ENCODE measurements around the gene ATP6V1B1. TPM values are rescaled to one million over a fixed set of nuclear protein-coding genes. Genes with fewer than 3 reads are reported as not detected.

ATP6V1B1 gene
- total and polyA plus RNA-seq, 2 of the 13 experiments (the other 11 are each of a cell fraction or from before 2014, with no cell fraction given): 0.58 to 1.6 TPM

DNA sequence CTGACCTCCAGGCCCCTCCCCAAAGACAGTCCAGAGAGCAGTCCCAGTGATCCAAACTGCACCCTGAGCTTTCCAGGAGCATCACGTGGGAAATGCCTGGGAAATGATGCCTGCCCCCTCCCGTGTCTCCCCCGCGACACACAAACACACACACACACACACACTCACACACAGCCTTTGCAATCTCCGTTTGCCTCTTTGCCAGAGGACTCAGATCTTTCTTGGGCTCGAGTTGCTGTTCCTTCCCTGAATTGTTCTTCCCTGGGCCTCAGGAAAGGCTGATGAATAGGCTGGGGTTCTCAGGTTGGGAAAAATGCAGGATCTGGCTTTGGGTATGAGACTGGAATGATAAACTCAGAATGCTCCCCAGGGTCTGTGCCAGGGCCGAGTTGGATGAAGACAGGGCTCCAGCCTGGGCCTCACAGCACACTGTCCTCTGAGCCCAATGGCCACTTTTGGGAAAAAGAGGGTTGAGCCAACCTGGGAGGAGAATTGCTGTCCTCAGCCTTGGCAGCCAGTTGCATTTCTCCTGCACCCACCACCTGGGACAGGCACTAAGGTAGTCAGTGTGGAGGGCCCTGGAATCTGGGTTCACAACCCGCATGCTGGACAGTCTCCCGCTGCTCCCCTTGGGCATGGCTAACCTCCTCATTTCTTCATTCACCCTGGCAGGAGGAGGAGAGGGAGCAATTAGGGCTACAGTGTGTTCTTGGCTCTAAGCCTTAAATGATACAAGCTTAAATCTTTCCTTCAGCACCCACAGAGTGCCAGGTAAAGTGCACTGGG lies 43.9 kb upstream of the ATP6V1B1 start:
- no peak overlapping the region for H3K27ac ChIP-seq (ENCODE audit: extremely low read length, insufficient read depth, low read length)
- H3K9me3 ChIP-seq (ENCODE audit: low read length): no peaks in the 10 kb centered on the region
- H3K4me2 ChIP-seq (ENCODE audit: low read depth, low read length): peak overlapping the region; percentile 22; the same call in 1 of the 2 replicates
- FAIRE-seq: no peak
- peaks cover 46% of the 10 kb centered on the region for H3K4me1 ChIP-seq (ENCODE audit: insufficient read depth, low read length)
- no peak for DNase-seq (ENCODE audit: low spot score)
- H3K36me3 ChIP-seq (replicated peaks in 1 of 2; ENCODE audit: control insufficient read depth in 1 of 2, insufficient read depth in 2 of 2, low read length in 2 of 2): no peaks in the 10 kb centered on the region
- ChIA-PET POLR2A (no interaction called here), CTCF (ENCODE audit: low intra/inter-chr PET ratio, low total read pairs) (interaction anchor here (1.4 kb wide), 1 partner anchor 21 kb away, joined by 3 read pairs; no protein-coding TSS in a partner anchor)
- H4K20me1 ChIP-seq (ENCODE audit: insufficient read depth, low read length): no peaks in the 10 kb centered on the region
- no peak overlapping the region for H3K4me3 ChIP-seq (replicated peaks in 1 of 3; ENCODE audit: insufficient read depth in 1 of 3, low read depth in 2 of 3, low read length in 3 of 3)
- H3K27me3 ChIP-seq (ENCODE audit: control insufficient read depth in 1 of 2, insufficient read depth in 2 of 2, low read length in 2 of 2): peaks cover 9 to 53% of the 10 kb centered on the region in 2 experiments; a peak in 4 of 5 replicates
- intact Hi-C loops (cut with micrococcal nuclease; ENCODE audit: unreplicated experiment): no loop called here
- no peak overlapping the region for H2AFZ ChIP-seq (ENCODE audit: low read length)
- BruUV-seq (replicated peaks): no TSS peak
- H3K79me2 ChIP-seq (ENCODE audit: insufficient read depth, low read length): no peaks in the 10 kb centered on the region
- H3K9ac ChIP-seq (ENCODE audit: insufficient read depth, low read depth, low read length): no peak overlapping the region
- in situ Hi-C loops (cut with HindIII; ENCODE audit: extremely low pct_ligation_motif_present, low pct_unique_long_range_greater_than_20kb): no loop called here
- WGBS (ENCODE audit: low lambda C conversion rate): 23% methylated on average over 9 of the region's 9 CpGs
- no peak; the same call in 2 of the 3 replicates for ATAC-seq
- TF ChIP-seq TAF1 (CRISPR knock-in tag; IDR thresholded peaks at IDR 0.05) (no peak), SRY (CRISPR knock-in tag; IDR thresholded peaks at IDR 0.05) (no peak), ZNF572 (CRISPR knock-in tag; IDR thresholded peaks at IDR 0.05) (no peak), ZNF350 (CRISPR knock-in tag; IDR thresholded peaks at IDR 0.05; ENCODE audit: borderline replicate concordance, low read depth) (no peak), MLLT10 (CRISPR knock-in tag; IDR thresholded peaks at IDR 0.05) (no peak), ZNF564 (CRISPR knock-in tag; IDR thresholded peaks at IDR 0.05) (no peak), SAP130 (CRISPR knock-in tag; IDR thresholded peaks at IDR 0.05; ENCODE audit: low read depth) (peak; percentile 17; the same call in 1 of the 2 replicates), FOXP1 (IDR thresholded peaks at IDR 0.05) (no peak), FOXP1 (CRISPR knock-in tag; IDR thresholded peaks at IDR 0.05) (no peak), SALL1 (CRISPR knock-in tag; IDR thresholded peaks at IDR 0.05) (peak; percentile 52), RBM39 (IDR thresholded peaks at IDR 0.05; ENCODE audit: low read depth, low read length, poor library complexity, severe bottlenecking) (no peak)
- TF ChIP-seq, protein P1, sequence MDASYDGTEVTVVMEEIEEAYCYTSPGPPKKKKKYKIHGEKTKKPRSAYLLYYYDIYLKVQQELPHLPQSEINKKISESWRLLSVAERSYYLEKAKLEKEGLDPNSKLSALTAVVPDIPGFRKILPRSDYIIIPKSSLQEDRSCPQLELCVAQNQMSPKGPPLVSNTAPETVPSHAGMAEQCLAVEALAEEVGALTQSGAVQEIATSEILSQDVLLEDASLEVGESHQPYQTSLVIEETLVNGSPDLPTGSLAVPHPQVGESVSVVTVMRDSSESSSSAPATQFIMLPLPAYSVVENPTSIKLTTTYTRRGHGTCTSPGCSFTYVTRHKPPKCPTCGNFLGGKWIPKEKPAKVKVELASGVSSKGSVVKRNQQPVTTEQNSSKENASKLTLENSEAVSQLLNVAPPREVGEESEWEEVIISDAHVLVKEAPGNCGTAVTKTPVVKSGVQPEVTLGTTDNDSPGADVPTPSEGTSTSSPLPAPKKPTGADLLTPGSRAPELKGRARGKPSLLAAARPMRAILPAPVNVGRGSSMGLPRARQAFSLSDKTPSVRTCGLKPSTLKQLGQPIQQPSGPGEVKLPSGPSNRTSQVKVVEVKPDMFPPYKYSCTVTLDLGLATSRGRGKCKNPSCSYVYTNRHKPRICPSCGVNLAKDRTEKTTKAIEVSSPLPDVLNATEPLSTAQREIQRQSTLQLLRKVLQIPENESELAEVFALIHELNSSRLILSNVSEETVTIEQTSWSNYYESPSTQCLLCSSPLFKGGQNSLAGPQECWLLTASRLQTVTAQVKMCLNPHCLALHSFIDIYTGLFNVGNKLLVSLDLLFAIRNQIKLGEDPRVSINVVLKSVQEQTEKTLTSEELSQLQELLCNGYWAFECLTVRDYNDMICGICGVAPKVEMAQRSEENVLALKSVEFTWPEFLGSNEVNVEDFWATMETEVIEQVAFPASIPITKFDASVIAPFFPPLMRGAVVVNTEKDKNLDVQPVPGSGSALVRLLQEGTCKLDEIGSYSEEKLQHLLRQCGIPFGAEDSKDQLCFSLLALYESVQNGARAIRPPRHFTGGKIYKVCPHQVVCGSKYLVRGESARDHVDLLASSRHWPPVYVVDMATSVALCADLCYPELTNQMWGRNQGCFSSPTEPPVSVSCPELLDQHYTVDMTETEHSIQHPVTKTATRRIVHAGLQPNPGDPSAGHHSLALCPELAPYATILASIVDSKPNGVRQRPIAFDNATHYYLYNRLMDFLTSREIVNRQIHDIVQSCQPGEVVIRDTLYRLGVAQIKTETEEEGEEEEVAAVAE (CRISPR knock-in tag; IDR thresholded peaks at IDR 0.05; ENCODE audit: borderline replicate concordance): no peak
- TF ChIP-seq, protein P2, sequence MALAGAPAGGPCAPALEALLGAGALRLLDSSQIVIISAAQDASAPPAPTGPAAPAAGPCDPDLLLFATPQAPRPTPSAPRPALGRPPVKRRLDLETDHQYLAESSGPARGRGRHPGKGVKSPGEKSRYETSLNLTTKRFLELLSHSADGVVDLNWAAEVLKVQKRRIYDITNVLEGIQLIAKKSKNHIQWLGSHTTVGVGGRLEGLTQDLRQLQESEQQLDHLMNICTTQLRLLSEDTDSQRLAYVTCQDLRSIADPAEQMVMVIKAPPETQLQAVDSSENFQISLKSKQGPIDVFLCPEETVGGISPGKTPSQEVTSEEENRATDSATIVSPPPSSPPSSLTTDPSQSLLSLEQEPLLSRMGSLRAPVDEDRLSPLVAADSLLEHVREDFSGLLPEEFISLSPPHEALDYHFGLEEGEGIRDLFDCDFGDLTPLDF (CRISPR knock-in tag; IDR thresholded peaks at IDR 0.05): no peak
- TF ChIP-seq, protein P3, sequence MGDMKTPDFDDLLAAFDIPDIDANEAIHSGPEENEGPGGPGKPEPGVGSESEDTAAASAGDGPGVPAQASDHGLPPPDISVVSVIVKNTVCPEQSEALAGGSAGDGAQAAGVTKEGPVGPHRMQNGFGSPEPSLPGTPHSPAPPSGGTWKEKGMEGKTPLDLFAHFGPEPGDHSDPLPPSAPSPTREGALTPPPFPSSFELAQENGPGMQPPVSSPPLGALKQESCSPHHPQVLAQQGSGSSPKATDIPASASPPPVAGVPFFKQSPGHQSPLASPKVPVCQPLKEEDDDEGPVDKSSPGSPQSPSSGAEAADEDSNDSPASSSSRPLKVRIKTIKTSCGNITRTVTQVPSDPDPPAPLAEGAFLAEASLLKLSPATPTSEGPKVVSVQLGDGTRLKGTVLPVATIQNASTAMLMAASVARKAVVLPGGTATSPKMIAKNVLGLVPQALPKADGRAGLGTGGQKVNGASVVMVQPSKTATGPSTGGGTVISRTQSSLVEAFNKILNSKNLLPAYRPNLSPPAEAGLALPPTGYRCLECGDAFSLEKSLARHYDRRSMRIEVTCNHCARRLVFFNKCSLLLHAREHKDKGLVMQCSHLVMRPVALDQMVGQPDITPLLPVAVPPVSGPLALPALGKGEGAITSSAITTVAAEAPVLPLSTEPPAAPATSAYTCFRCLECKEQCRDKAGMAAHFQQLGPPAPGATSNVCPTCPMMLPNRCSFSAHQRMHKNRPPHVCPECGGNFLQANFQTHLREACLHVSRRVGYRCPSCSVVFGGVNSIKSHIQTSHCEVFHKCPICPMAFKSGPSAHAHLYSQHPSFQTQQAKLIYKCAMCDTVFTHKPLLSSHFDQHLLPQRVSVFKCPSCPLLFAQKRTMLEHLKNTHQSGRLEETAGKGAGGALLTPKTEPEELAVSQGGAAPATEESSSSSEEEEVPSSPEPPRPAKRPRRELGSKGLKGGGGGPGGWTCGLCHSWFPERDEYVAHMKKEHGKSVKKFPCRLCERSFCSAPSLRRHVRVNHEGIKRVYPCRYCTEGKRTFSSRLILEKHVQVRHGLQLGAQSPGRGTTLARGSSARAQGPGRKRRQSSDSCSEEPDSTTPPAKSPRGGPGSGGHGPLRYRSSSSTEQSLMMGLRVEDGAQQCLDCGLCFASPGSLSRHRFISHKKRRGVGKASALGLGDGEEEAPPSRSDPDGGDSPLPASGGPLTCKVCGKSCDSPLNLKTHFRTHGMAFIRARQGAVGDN (CRISPR knock-in tag; IDR thresholded peaks at IDR 0.05): peak; percentile 35

Data from HepG2 (cell line).